Activated T-helper 1 cell treated with anti-CD3 and anti-CD28 coated beads, Interleukin-12 subunit alpha, Interleukin-12 subunit beta, Interleukin-2, Interleukin-4 antibody, amounts not matched to agents 30 ng/mL and 10 ng/mL and 1 ng/mL, durations not matched to agents 14 hours and 24 hours and 36 hours (primary cell): Measurements from ENCODE around the gene CLPSL2. TPM values are rescaled to one million over a fixed set of nuclear protein-coding genes. Genes with fewer than 3 reads are reported as not detected.
A peak's percentile ranks its signal among the peaks of the same experiment; 100 is the strongest.
"Not testable (repeated sequence)": the region's sequence is repeated elsewhere in the genome, so short reads cannot be mapped to it uniquely, and the experiment has no call there.

Experiments
- DNase-seq: peaks from one replicate; pipeline ENCODE4 v3.0.0; 2021; ENCODE audit warnings: low spot score
- H3K27ac Mint-ChIP-seq: one replicate; pipeline ENCODE4 v1.8.0; 2021; ENCODE audit warnings: mild to moderate bottlenecking, mixed read lengths
- H3K27me3 Mint-ChIP-seq: one replicate; pipeline ENCODE4 v1.8.0; 2022; ENCODE audit warnings: mild to moderate bottlenecking, moderate library complexity, mixed read lengths; ENCODE audit not compliant: insufficient read depth
- H3K36me3 Mint-ChIP-seq: one replicate; pipeline ENCODE4 v1.8.0; 2021; ENCODE audit warnings: low read depth, mixed read lengths
- H3K4me1 Mint-ChIP-seq: one replicate; pipeline ENCODE4 v1.8.0; 2021; ENCODE audit warnings: low read depth, mixed read lengths
- H3K4me3 Mint-ChIP-seq: one replicate; pipeline ENCODE4 v1.8.0; 2021; ENCODE audit warnings: mild to moderate bottlenecking, moderate library complexity, mixed read lengths
- H3K9me3 Mint-ChIP-seq: one replicate; pipeline ENCODE4 v1.8.0; 2021; ENCODE audit warnings: mixed read lengths
- intact Hi-C: fragments of 100-400 bp; cut with micrococcal nuclease; formaldehyde crosslinking; loops from one replicate; pipeline ENCODE4 v1.15.1; 2024
- total RNA-seq: library from RNA; stranded (reverse); gene quantifications from 2 replicates; pipeline ENCODE4 v1.2.3, GENCODE V29; 2022

CLPSL2 gene
- not detected in 2 replicates for total RNA-seq

GRCh38 chr6:35776364-35777215 lies at the start of gene CLPSL2:
Gene CLPSL2 (plus strand): TSS chr6:35776598. CDS start chr6:35776619, 21 bp downstream.
- H3K27ac Mint-ChIP-seq: no peak within 1 kb of the TSS
- no peak for DNase-seq
- H3K27me3 Mint-ChIP-seq: peaks cover 24% of the 10 kb centered on the region
- H3K4me3 Mint-ChIP-seq: peak within 1 kb of the TSS; percentile 47
- intact Hi-C loops: no loop called here
- no peaks in the 10 kb centered on the region for H3K9me3 Mint-ChIP-seq
- H3K4me1 Mint-ChIP-seq: no peaks in the 10 kb centered on the region
- H3K36me3 Mint-ChIP-seq: no peaks in the 10 kb centered on the region

GRCh38 chr6:35727231-35727934 lies 49.0 kb upstream of the CLPSL2 start:
- peaks cover 3% of the 10 kb centered on the region for H3K27me3 Mint-ChIP-seq
- DNase-seq: no peak

GRCh38 chr6:35727935-35728682 lies 48.3 kb upstream of the CLPSL2 start:
- Mint-ChIP-seq H3K36me3 (no peaks in the 10 kb centered on the region), H3K27me3 (peaks cover 3% of the 10 kb centered on the region), H3K9me3 (no peaks in the 10 kb centered on the region), H3K27ac (peak overlapping the region; percentile 93), H3K4me1 (peaks cover 78% of the 10 kb centered on the region), H3K4me3 (peak overlapping the region; percentile 70)
- peak; percentile 82 for DNase-seq
- intact Hi-C loops: loop anchor here (1.0 kb wide), 3 partner anchors 9 to 47 kb away; no protein-coding TSS in a partner anchor

More at GRCh38 chr6:35727231-35727934, 49.0 kb upstream of the CLPSL2 start:
- intact Hi-C loops: no loop called here
- Mint-ChIP-seq H3K4me3 (peak overlapping the region; percentile 43), H3K4me1 (peaks cover 71% of the 10 kb centered on the region), H3K9me3 (no peaks in the 10 kb centered on the region), H3K27ac (peak overlapping the region; percentile 75), H3K36me3 (no peaks in the 10 kb centered on the region)

- H3K27ac Mint-ChIP-seq: peak overlapping the region; percentile 93
- peaks cover 77% of the 10 kb centered on the region for H3K4me1 Mint-ChIP-seq
- H3K27me3 Mint-ChIP-seq: peaks cover 3% of the 10 kb centered on the region
- H3K9me3 Mint-ChIP-seq: no peaks in the 10 kb centered on the region
- H3K36me3 Mint-ChIP-seq: no peaks in the 10 kb centered on the region
- intact Hi-C loops: loop anchor here (1.0 kb wide), 3 partner anchors 10 to 48 kb away; no protein-coding TSS in a partner anchor
- DNase-seq: no peak
- H3K4me3 Mint-ChIP-seq: peak overlapping the region; percentile 70
These were observed 47.4 kb upstream of the CLPSL2 start for GRCh38 chr6:35728683-35729678.

- H3K9me3 Mint-ChIP-seq: no peaks in the 10 kb centered on the region
- no peaks in the 10 kb centered on the region for H3K27me3 Mint-ChIP-seq
- no peak for DNase-seq
- H3K27ac Mint-ChIP-seq: peak overlapping the region; percentile 77
- H3K36me3 Mint-ChIP-seq: no peaks in the 10 kb centered on the region
- intact Hi-C loops: no loop called here
- H3K4me1 Mint-ChIP-seq: peaks cover 73% of the 10 kb centered on the region
- peak overlapping the region; percentile 26 for H3K4me3 Mint-ChIP-seq
These were observed 46.7 kb upstream of the CLPSL2 start for GRCh38 chr6:35729722-35730121.

GRCh38 chr6:35730745-35731413 lies 45.5 kb upstream of the CLPSL2 start:
- DNase-seq: no peak
- H3K36me3 Mint-ChIP-seq: no peaks in the 10 kb centered on the region
- H3K27me3 Mint-ChIP-seq: no peaks in the 10 kb centered on the region
- H3K27ac Mint-ChIP-seq: no peak overlapping the region
- H3K4me1 Mint-ChIP-seq: peaks cover 68% of the 10 kb centered on the region
- H3K9me3 Mint-ChIP-seq: no peaks in the 10 kb centered on the region
- intact Hi-C loops: loop anchor here (1.0 kb wide), 1 partner anchor 42 kb away; no protein-coding TSS in a partner anchor
- peak overlapping the region; percentile 85 for H3K4me3 Mint-ChIP-seq

- H3K4me3 Mint-ChIP-seq: peak overlapping the region; percentile 85
- peak; percentile 92 for DNase-seq
- peak overlapping the region; percentile 81 for H3K27ac Mint-ChIP-seq
- no peaks in the 10 kb centered on the region for H3K27me3 Mint-ChIP-seq
- no peaks in the 10 kb centered on the region for H3K36me3 Mint-ChIP-seq
- intact Hi-C loops: loop anchor here (1.0 kb wide), 1 partner anchor 42 kb away; no protein-coding TSS in a partner anchor
- H3K9me3 Mint-ChIP-seq: no peaks in the 10 kb centered on the region
- peaks cover 68% of the 10 kb centered on the region for H3K4me1 Mint-ChIP-seq
These were observed 45.0 kb upstream of the CLPSL2 start for GRCh38 chr6:35731414-35731735.

- no peaks in the 10 kb centered on the region for H3K9me3 Mint-ChIP-seq
- H3K4me1 Mint-ChIP-seq: peaks cover 63% of the 10 kb centered on the region
These were observed 44.5 kb upstream of the CLPSL2 start for GRCh38 chr6:35731736-35732532.

GRCh38 chr6:35733633-35734032 lies 42.8 kb upstream of the CLPSL2 start:
- Mint-ChIP-seq H3K27ac (no peak overlapping the region), H3K36me3 (no peaks in the 10 kb centered on the region), H3K9me3 (no peaks in the 10 kb centered on the region), H3K4me1 (peaks cover 60% of the 10 kb centered on the region), H3K27me3 (no peaks in the 10 kb centered on the region), H3K4me3 (no peak overlapping the region)
- no peak for DNase-seq
- intact Hi-C loops: loop anchor here (2.0 kb wide), 2 partner anchors 15 to 65 kb away; no protein-coding TSS in a partner anchor

More at GRCh38 chr6:35731736-35732532, 44.5 kb upstream of the CLPSL2 start:
- no peaks in the 10 kb centered on the region for H3K27me3 Mint-ChIP-seq
- intact Hi-C loops: loop anchor here (1.0 to 2.0 kb wide), 4 partner anchors 13 to 209 kb away; no protein-coding TSS in a partner anchor
- H3K36me3 Mint-ChIP-seq: no peaks in the 10 kb centered on the region
- peak overlapping the region; percentile 81 for H3K27ac Mint-ChIP-seq
- H3K4me3 Mint-ChIP-seq: peak overlapping the region; percentile 85
- DNase-seq: peak; percentile 91

- H3K27ac Mint-ChIP-seq, H3K9me3 Mint-ChIP-seq, H3K27me3 Mint-ChIP-seq, H3K4me3 Mint-ChIP-seq, H3K36me3 Mint-ChIP-seq, DNase-seq, intact Hi-C loops: not testable (repeated sequence)
- H3K4me1 Mint-ChIP-seq: peaks cover 53% of the 10 kb centered on the region
These were observed 42.1 kb upstream of the CLPSL2 start for GRCh38 chr6:35734319-35734718.
